Ascending aorta (tissue), 2 donors: ENCODE measurements around the gene NOG. TPM values are rescaled to one million over a fixed set of nuclear protein-coding genes. Genes with fewer than 3 reads are reported as not detected.

Experiments
- DNase-seq, 2 donors: peaks; one replicate each; pipeline ENCODE4 v3.0.0-alpha.2; 2019; ENCODE audit warnings: low spot score in 2 of 2
- H3K27ac ChIP-seq, 2 donors: fragments of 200-600 bp; sonication (generic); one replicate each; pipeline ENCODE4 v1.5.1; 2016 to 2017; ENCODE audit warnings: mild to moderate bottlenecking in 1 of 2
- H3K27me3 ChIP-seq: fragments of 200-600 bp; sonication (generic); one replicate; pipeline ENCODE4 v1.5.1; 2017
- H3K36me3 ChIP-seq, 2 donors: fragments of 200-600 bp; sonication (generic); one replicate each; pipeline ENCODE4 v1.5.1; 2016
- H3K4me1 ChIP-seq, 2 donors: fragments of 200-600 bp; sonication (generic); one replicate each; pipeline ENCODE4 v1.5.1; 2016 to 2017; ENCODE audit warnings: mild to moderate bottlenecking in 1 of 2
- H3K4me3 ChIP-seq, 2 donors: fragments of 200-600 bp; sonication (generic); one replicate each; pipeline ENCODE4 v1.5.1; 2016 to 2017; ENCODE audit warnings: mild to moderate bottlenecking in 1 of 2
- H3K9me3 ChIP-seq, 2 donors: fragments of 200-600 bp; sonication (generic); one replicate each; pipeline ENCODE4 v1.5.1; 2016
- intact Hi-C: fragments of 100-400 bp; cut with DNase I; formaldehyde crosslinking; loops from one replicate; pipeline ENCODE4 v1.15.1; 2023
- total RNA-seq: library from RNA; depleted of rRNA; stranded (reverse); fragments of >200 nt; gene quantifications from one replicate; pipeline ENCODE4 v1.1.0, GENCODE V29; 2016
- TF ChIP-seq, protein P1 (sequence below), 3 experiments: fragments of 200-600 bp in 2 of 3; fragments of 450-650 bp in 1 of 3; sonication (generic) in 2 of 3; IDR thresholded peaks; one replicate each; pipeline ENCODE4 v1.5.1; 2016 to 2019; ENCODE audit warnings: antibody characterized with exemption in 3 of 3, mild to moderate bottlenecking in 1 of 3, moderate library complexity in 1 of 3

NOG gene
- total RNA-seq, 1 donor from 2014 or later = not detected

DNA sequence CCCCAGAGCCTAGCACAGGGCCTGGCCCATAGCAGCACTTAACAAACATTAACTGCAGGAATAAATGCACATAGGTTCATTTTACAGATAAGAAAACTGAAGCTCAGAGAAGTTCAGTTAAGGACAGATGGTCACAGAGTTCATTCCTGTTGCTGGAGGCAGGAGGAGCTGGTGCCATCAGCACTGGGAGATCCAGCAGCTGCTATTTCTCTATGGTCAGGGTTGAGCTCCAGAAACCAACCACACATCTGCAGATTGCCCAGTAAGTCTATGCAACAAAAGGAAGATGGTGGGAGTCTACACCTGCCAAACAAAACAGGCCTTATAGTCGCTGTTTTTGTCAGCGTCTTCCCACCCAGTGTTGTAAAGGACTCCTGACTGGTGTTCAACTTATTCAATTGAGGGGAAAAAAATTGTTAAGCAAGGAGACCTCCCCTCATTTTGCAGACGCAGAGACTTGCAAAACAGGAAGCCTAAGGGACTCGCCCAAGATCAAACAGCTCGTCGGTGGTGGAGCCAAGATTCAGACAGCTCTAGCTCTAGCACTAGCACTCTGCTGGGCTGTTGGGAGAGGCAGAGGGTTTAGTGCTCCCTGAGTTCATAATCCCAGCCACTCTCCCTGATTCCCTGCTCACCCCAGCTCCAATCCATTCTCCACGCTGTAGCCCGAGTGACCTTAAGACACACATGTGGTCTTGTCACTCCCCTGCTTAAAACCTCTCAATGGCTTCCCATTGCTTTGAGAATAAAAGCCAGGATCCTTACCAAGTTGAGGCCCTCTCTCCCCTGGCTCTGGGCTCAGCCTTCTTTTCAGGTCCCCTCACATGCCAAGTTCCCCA lies 9.0 kb downstream of the NOG start:
- H3K4me3 ChIP-seq = no peak overlapping the region
- no peak overlapping the region for H3K27ac ChIP-seq
- H3K27me3 ChIP-seq = no peaks in the 10 kb centered on the region
- peaks cover 3 to 9% of the 10 kb centered on the region in 2 donors for H3K4me1 ChIP-seq
- TF ChIP-seq, protein P1, sequence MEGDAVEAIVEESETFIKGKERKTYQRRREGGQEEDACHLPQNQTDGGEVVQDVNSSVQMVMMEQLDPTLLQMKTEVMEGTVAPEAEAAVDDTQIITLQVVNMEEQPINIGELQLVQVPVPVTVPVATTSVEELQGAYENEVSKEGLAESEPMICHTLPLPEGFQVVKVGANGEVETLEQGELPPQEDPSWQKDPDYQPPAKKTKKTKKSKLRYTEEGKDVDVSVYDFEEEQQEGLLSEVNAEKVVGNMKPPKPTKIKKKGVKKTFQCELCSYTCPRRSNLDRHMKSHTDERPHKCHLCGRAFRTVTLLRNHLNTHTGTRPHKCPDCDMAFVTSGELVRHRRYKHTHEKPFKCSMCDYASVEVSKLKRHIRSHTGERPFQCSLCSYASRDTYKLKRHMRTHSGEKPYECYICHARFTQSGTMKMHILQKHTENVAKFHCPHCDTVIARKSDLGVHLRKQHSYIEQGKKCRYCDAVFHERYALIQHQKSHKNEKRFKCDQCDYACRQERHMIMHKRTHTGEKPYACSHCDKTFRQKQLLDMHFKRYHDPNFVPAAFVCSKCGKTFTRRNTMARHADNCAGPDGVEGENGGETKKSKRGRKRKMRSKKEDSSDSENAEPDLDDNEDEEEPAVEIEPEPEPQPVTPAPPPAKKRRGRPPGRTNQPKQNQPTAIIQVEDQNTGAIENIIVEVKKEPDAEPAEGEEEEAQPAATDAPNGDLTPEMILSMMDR (IDR thresholded peaks at IDR 0.05) = no peak
- no peaks in the 10 kb centered on the region for H3K36me3 ChIP-seq
- no peak for DNase-seq
- intact Hi-C loops = no loop called here
- no peaks in the 10 kb centered on the region for H3K9me3 ChIP-seq

DNA sequence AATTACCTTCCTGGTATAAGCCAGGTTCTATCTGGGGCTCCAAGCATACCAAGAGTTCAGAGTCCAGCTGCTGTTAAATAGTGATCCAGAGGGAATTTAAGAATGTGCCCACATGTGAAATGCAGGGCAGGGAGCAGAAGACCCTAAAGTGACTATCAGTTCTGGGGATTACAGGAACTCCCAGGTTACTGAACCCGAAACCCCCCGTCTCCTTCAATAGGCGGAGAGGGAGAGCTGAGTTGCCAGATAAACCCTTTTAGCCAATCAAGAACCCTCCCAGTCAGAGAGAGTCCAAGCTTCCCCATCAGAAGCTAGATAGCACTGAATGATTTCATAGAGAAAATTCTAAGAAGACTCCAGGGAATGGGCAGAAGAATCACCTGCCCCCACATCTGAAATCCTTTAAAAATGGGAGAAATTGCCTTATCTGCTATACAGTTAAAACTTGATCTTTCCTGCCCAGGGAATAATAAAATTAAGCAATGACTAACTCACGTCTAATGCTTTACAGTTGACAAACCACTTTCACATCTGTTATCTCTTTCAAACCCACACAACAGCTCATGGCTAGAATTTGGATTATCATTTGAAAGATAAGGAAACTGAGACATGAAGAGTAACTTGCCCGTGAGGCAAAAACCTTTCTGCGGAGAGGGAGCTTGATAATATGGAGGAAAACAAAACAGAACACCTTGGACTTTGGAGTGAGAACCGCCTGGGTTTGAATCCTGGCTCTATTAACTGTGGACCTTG lies 10.2 kb downstream of the NOG start:
- no peak for DNase-seq
- Histone ChIP-seq H3K27ac (no peak overlapping the region), H3K4me3 (no peak overlapping the region), H3K4me1 (no peaks in the 10 kb centered on the region), H3K27me3 (no peaks in the 10 kb centered on the region), H3K9me3 (no peaks in the 10 kb centered on the region), H3K36me3 (no peaks in the 10 kb centered on the region)
- intact Hi-C loops = no loop called here
- TF ChIP-seq, protein P1 (IDR thresholded peaks at IDR 0.05) = no peak

DNA sequence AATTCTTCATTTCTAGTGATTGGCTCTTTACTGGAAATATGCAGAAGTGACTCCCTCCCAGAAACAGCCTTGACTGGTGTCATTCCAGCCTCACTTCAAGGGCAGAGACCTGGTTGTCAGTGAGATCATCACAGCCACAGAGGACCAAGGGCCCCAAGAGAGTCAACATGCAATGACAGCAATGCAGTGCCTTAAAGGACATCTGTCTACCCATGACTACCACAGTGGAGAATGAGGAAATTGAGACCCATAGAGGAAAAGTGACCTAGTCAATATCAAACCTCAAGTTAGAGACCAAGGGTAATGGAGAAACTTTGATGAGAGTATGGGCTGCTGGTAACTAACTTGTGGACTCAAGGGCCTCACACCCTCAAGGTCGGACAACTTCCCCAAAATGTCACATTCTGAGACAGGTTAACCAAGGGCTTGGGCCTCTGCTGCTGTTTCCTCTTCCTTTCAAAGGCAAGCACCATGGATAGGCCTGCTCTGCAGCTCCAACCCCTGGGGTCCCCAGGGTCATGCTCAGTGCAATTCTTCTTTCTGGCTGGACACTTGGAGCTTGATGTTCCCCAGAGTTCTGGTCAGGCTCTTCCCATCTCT lies 11.3 kb downstream of the NOG start:
- Histone ChIP-seq H3K27ac (no peak overlapping the region), H3K36me3 (no peaks in the 10 kb centered on the region), H3K4me1 (no peaks in the 10 kb centered on the region), H3K4me3 (no peak overlapping the region), H3K9me3 (no peaks in the 10 kb centered on the region), H3K27me3 (no peaks in the 10 kb centered on the region)
- no peak for DNase-seq
- intact Hi-C loops = no loop called here
- TF ChIP-seq, protein P1 (IDR thresholded peaks at IDR 0.05) = no peak

DNA sequence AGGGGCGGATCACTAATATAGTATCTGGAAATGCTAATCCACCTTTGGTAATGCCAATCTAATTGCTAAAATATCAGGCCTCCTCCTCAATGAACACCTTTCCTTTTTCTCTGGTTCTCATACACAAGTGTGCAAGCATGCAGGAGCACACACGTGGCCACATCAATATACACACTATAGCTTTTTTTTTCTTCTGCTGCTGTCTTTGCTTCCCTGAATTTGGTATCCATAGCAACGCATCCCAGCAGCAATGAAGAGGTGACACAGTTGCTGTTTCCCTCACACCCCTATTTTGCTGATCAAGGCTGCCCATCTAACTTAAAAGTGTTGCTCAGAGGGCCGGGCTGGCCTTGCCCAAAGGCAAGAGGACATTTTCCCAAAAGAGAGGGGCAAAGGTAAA lies 15.4 kb downstream of the NOG start:
- no peaks in the 10 kb centered on the region for H3K36me3 ChIP-seq
- no peak overlapping the region for H3K4me3 ChIP-seq
- DNase-seq = no peak
- no peaks in the 10 kb centered on the region for H3K9me3 ChIP-seq
- TF ChIP-seq, protein P1 (IDR thresholded peaks at IDR 0.05) = no peak
- no peak overlapping the region for H3K27ac ChIP-seq
- no peaks in the 10 kb centered on the region for H3K4me1 ChIP-seq
- no peaks in the 10 kb centered on the region for H3K27me3 ChIP-seq
- intact Hi-C loops = no loop called here

DNA sequence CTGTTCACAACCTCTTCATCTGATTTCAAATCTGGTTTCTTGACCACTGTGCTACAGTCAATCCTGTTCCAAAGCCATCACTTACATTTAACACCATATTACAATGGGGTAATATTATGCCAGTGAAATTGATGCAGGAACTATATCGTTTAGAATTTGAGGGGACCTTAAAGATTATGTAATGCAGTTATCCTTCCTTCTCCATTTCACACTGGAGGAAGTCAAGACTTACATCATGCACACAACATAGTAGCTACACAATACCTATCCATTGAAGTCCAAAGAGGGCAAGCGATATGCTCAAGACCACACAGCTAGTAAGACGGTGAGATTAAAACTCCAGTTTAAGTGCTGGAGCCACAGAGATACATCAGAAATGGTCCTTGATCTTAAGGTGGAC lies 16.8 kb downstream of the NOG start:
- TF ChIP-seq, protein P1 (IDR thresholded peaks at IDR 0.05) = no peak
- H3K27me3 ChIP-seq = no peaks in the 10 kb centered on the region
- H3K4me3 ChIP-seq = no peak overlapping the region
- H3K4me1 ChIP-seq = no peaks in the 10 kb centered on the region
- H3K9me3 ChIP-seq = no peaks in the 10 kb centered on the region
- no peak overlapping the region for H3K27ac ChIP-seq
- no peaks in the 10 kb centered on the region for H3K36me3 ChIP-seq
- intact Hi-C loops = no loop called here
- DNase-seq = no peak
